ENCODE measurements around the gene CIITA. TPM values are rescaled to one million over a fixed set of nuclear protein-coding genes. Genes with fewer than 3 reads are reported as not detected.
A peak's percentile ranks its signal among the peaks of the same experiment; 100 is the strongest.

CIITA gene
- total and polyA plus RNA-seq, 10 of the 15 experiments (the other 5 are each of a cell fraction or from before 2014, with no cell fraction given), result 11.5 to 145 (median 49.7) TPM

DNA sequence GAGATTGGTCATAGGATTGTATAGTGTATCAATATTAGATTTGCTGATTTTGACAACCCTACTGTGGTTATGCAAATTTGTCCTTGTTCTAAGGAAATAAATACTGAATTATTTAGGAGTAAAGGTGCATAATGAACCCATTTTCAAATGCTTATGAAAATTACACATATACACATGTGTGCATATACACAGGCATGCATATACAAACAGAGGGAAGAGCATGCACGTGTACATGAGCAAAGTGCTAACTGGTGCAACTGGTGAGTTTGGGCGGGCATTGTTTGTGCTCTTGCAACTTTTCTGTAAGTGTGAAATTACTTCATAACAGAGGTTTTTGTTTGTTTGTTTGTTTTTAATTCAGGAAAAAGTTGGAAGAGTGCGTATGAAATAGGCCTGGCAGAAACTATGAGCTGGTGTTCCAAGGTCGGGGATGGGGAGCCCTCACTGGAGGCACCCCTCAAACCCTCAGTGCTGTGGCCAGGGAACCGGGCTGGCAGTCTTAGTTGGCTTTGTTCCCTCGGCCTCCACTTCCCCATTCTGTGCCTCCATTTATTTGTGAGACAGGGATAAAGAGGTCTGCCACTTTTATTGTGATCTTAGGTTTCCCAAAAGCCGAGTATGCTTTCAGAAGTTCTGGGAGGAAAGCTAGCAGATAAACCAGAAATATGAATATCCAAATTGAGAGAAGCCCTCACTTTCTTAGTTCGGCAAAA, 59.4 kb downstream of the CIITA start:
- CTCF ChIA-PET, result interaction anchor here (0.9 to 6.3 kb wide), 10 partner anchors 10 to 199 kb away, joined by 3 to 63 read pairs (median 4); no protein-coding TSS in a partner anchor
- Histone ChIP-seq H3K4me3 (no peak overlapping the region), H3K4me1 (ENCODE audit: control insufficient read depth, insufficient read depth, low read length) (peaks cover 42% of the 10 kb centered on the region), H3K36me3 (ENCODE audit: control insufficient read depth in 2 of 2, insufficient read depth in 2 of 2, low read length in 1 of 2) (peaks cover 0 to 2% of the 10 kb centered on the region in 2 experiments; a peak in 2 of 4 replicates), H2AFZ (ENCODE audit: control insufficient read depth, low read depth, low read length) (no peak overlapping the region), H3K27me3 (replicated peaks in 1 of 2; ENCODE audit: control insufficient read depth in 2 of 2, insufficient read depth in 2 of 2, low read length in 1 of 2) (no peaks in the 10 kb centered on the region), H3K9me3 (replicated peaks; ENCODE audit: control insufficient read depth, insufficient read depth, low read length) (no peaks in the 10 kb centered on the region), H3K79me2 (ENCODE audit: control insufficient read depth, insufficient read depth, low read length) (peaks cover 52% of the 10 kb centered on the region), H4K20me1 (ENCODE audit: control insufficient read depth, insufficient read depth) (no peaks in the 10 kb centered on the region; the same call in none of the 2 replicates), H3K9ac (ENCODE audit: control insufficient read depth, insufficient read depth, low read length) (no peak overlapping the region), H3K27ac (ENCODE audit: control insufficient read depth, insufficient read depth) (no peak overlapping the region), H3K4me2 (ENCODE audit: control insufficient read depth, insufficient read depth) (peak overlapping the region; percentile 98)
- in situ Hi-C loops (cut with MboI) (no loop called here), intact Hi-C loops (cut with micrococcal nuclease; ENCODE audit: unreplicated experiment) (loop anchor here (5.0 kb wide), 1 partner anchor 414 kb away; no protein-coding TSS in a partner anchor)
- RAD21 ChIA-PET (ENCODE audit: unreplicated experiment), result interaction anchor here (0.9 to 7.1 kb wide), 9 partner anchors 11 to 417 kb away, joined by 3 to 50 read pairs (median 4); partner anchors contain the start of genes CIITA and NUBP1
- BruUV-seq (replicated peaks), result no TSS peak
- DNase-seq (ENCODE audit: low read depth, low spot score) (no peak), FAIRE-seq (no peak), ATAC-seq (no peak)
- POLR2A ChIA-PET, result interaction anchor here (0.5 to 3.6 kb wide), 13 partner anchors 10 to 204 kb away, joined by 3 to 16 read pairs (median 4); no protein-coding TSS in a partner anchor
- SMC1A ChIA-PET (ENCODE audit: uncharacterized antibody, unreplicated experiment), result interaction anchor here (0.9 to 1.8 kb wide), 11 partner anchors 9 to 422 kb away, joined by 3 to 15 read pairs (median 4); no protein-coding TSS in a partner anchor
- TF ChIP-seq ZNF207 (IDR thresholded peaks at IDR 0.05; ENCODE audit: borderline replicate concordance), result no peak
- TF ChIP-seq SPI1 (IDR thresholded peaks at IDR 0.05; ENCODE audit: borderline replicate concordance, insufficient read depth, low read depth, low read length), result peak; percentile 28; the same call in 1 of the 2 replicates
- WGBS (ENCODE audit: insufficient coverage, insufficient replicate concordance, low lambda C conversion rate, missing lambda C conversion rate), result 49% methylated on average over 8 of the region's 8 CpGs
